GM18873 (cell line): ENCODE data around the gene RNF34.

ENCODE experiments used
- ATAC-seq: cut with Tn5 transposase; IDR thresholded peaks from one replicate; pipeline ENCODE4 v1.9.1; 2021; ENCODE audit warnings: mild to moderate bottlenecking, moderate library complexity, moderate number of reproducible peaks; ENCODE audit not compliant: unreplicated experiment, low FRiP score

Gene RNF34

GRCh38 chr12:121436706-121437105 lies 36.8 kb downstream of the RNF34 start:
- no peak for ATAC-seq

DNA sequence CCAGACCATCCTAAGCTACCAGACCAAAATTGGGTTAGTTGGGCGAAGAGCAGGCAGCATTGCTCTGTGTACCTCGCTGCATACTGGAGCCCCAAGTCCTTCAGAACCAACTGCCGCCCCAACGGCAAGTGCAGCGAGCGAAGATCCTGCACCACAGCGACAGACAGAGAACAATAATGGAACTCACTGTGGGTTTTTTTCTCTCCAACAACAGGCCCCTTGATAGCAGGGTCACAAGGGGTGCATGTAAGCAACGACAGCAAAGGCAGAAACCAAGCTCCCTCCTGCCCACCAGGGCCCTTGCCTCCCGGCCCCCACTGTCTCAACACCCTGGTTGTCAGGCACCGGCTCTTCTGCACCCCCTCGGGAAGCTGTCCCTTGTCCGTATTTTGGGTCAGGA lies 39.0 kb downstream of the RNF34 start:
- ATAC-seq, result no peak

DNA sequence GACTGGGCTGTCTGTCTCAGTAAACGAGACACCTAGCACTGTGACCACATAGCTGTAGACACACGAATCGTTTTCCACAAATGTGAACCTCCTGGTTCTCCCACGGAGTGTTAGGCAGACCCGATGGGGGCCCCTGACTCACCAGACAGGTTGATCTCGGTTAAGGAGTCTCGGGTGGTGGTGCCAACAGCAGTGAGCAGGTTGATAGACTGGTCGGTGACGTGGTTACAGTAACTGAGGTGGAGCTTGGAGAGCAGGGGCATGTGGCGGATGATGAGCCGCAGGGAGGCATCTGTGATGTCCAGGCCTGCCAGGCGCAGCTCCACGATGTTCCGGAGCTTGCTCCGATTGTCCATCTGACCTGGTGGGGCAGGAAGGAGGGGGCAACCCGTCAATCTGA lies 39.8 kb downstream of the RNF34 start:
- no peak for ATAC-seq

GRCh38 chr12:121440768-121441167 lies 40.9 kb downstream of the RNF34 start:
- no peak for ATAC-seq

- ATAC-seq, result no peak
Measured at GRCh38 chr12:121441555-121441954, 41.6 kb downstream of the RNF34 start.

DNA sequence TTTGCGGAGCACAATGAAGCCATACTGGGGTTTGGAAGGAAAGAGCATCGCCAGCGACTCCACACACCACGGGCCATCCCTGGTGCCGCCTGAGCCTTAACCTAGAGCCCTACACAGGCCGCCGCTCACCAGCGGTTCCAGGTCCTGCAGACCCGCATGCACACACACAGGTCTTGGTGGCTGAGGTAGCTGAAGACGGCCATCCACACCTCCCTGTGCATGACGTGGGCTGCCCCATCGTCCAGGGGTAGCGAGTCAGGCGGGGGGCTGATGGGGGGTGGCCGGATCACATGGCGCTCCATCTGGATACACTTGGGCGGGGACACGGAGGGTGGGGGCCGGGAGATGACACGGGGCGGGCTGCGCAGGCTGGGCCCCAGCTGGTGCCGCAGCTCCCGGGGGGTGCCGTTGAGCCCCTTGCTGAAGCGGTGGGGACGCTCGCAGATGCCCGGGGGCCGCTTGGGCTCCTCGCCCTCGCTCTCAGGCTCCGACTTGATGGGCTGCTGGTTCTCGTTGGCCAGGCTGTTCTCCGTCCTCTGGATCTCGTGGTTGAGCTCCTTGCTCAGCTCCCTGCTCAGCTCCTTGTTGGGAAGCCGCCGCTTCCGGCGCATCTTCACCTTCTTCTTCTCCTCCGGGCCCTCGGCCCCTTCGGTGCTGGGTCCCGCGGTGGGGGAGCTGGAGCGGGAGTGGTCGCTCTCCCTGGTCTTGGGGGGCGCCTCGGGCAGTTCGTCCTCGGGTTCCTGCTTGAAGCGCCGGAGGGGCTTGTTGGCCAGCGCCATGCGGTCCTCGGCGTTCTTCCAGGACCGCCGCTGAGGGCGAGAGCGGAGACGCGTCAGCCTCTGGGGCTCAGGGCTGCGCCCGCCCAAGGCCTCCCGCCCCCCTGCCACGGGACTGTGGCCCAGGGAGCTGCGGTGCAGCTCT lies 42.4 kb downstream of the RNF34 start:
- no peak for ATAC-seq

GRCh38 chr12:121443193-121443870 lies 43.4 kb downstream of the RNF34 start:
- ATAC-seq, result no peak

GRCh38 chr12:121443911-121444841 lies 44.3 kb downstream of the RNF34 start:
- no peak for ATAC-seq

DNA sequence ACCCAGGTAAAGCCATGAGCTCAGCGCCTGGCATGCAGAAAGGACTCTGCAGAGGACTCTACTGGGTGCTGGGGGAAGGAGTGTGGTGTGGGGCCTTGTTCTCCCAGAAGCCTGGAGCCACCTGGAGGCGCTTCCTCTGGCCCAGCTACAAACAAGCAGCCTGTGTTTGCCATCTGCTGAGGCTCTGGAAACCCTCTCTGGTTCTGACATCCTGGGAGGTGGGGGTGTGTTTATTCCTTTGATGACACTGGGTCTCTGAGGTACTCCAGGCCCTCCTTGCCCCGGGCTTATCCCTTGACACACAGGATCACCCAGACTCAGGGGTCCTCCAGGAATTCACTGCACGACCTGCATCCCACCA lies 44.9 kb downstream of the RNF34 start:
- ATAC-seq, result no peak

GRCh38 chr12:121446750-121447149 lies 46.8 kb downstream of the RNF34 start:
- no peak for ATAC-seq

DNA sequence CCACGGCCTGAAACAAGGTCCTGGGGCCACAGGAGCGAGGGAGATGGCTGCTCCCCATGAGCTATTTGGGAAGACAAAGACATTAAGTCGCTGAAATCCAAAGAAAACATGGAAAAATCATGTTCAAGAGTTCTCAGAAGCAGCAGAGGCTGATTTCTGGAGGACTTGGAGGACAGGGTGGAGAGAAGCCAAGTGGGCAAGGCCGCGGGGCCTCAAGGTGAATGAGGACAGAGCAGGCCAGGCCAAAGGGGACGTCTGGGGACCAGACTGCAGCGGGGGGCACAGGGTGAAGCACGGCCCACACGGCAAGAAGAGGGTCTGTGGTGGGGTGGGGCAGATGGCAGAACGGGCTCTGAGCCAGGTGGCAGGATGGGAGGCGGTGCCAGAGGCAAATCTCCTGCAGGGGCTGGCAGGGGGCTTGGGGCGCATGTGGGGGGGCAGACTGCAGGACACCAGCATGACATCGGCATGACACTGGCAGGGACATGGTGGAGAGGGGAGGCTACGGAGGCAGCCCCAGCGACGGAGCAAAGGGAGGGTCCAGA lies 48.9 kb downstream of the RNF34 start:
- no peak for ATAC-seq

- ATAC-seq, result no peak
Measured at GRCh38 chr12:121451961-121452339, 52.0 kb downstream of the RNF34 start.

DNA sequence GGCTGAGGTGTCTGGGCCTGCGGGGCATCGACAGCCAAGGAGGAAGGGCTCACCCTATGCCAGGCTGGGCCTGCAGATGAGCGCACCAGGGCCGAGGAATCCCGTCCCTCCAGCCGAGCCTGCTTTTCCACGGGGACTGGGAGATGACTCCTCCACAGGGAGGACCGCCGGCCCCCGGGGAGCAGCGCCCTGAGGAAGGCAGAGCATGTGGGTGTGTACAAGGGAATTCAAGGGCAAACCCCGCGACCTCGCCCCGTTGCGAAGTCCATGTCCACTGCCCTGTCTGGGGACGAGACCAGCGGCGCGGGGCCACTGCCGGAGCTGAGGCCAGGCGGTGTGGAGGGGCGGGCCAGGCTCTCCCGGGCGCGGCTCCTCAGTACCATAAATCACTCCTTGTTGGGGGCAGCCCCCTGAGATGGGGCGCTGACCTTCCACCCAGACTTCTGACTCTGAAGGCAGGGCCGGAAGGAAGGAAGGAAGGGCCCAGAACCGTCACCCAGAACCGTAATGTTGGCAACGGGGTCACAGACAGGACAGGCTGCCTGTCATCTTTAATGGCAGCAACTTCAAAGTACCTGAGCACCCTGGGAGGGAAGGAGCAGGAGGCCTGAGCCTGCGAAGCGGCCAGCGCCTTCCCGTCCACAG lies 52.5 kb downstream of the RNF34 start:
- no peak for ATAC-seq

- no peak for ATAC-seq
Measured at GRCh38 chr12:121452985-121453360, 53.1 kb downstream of the RNF34 start.

GRCh38 chr12:121453629-121454028 lies 53.7 kb downstream of the RNF34 start:
- ATAC-seq, result no peak

DNA sequence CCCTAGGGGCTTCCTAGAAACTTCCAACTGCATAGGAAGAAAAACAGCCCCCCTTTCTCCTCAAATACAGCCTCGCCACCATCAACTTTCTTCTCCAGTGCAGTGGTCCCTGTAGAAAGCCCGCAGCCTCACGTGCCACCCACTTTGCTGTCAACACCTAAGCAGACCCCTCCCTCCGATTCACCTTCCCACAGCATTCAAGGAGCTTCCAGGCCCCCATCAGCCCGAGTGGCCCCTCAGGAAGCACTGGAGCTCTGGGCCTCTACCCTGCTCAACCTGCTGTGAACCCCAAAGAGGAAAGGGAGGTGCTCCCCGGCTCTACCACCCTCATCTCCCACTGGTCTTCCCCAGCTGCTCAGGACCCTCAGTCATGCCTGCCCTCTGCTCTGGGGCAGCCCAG lies 55.0 kb downstream of the RNF34 start:
- ATAC-seq, result no peak

GRCh38 chr12:121455766-121456420 lies 56.0 kb downstream of the RNF34 start:
- ATAC-seq, result no peak

DNA sequence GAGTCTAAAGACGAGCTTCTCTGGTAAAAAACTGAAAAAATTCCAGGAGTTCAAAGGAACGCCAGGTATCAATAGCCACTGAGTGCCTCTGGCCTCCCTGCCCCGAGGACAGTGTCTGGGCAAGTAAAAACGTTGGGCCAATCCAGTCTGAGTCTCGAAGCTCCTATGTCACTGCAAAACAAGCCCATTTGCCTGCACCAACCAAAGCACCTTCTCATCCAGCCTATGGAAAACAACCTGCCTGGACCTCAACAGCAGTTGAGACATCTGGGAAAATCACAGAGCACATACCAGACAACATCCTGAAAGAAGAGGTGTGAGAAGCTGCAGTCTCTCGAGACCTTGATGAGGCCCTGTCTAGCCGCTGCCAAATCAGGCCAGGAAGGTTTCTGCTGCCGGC lies 56.6 kb downstream of the RNF34 start:
- no peak for ATAC-seq

DNA sequence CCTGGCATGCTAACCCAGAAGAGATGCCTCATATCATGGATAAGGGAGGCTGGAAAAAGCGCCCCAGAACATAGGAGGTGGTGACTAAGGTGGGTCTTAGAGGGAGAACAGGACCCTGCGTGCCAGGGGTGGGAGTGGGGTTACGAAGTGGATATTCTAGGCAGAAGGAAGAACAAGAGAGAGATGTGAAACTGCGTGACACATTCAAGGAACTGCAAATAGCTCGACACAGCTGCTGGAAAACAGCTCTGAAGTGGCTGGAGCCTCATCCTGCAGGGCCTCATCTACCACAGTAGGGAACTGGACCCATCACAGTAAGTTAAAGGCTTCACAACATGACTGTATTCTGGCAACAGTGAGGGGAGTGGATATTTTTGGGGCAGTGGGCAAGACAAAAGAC lies 61.1 kb downstream of the RNF34 start:
- no peak for ATAC-seq

DNA sequence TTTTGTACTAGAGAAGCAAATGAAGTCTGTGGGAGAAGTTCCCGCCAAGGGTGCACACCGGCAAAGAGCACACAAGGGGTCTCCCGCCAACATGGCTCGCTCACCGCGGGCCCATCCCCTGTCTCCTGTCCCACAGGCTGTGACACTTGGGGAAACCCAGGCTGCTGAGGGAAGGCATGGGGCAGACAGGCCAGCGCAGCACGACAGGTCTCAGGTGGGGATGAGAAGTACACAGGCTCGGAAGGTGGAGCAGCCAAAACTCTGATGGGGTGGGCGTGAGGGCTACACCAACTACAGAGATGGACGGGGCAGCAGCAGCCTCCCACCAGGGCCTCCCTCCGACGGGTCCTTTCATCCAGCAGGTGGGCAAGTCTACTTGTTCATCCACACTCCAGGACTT lies 64.4 kb downstream of the RNF34 start:
- no peak for ATAC-seq
